Measurements from ENCODE around the gene RAB33B.

GRCh38 chr4:139484783-139485311, 30.9 kb downstream of the RAB33B start:
- TF ChIP-seq CTCF (IDR thresholded peaks at IDR 0.05) (no peak), POLR2AphosphoS5 (IDR thresholded peaks at IDR 0.05; ENCODE audit: low read depth, low read length) (no peak), SIN3A (IDR thresholded peaks at IDR 0.05; ENCODE audit: borderline replicate concordance, insufficient read depth, low read depth, low read length) (no peak), TCF7L2 (IDR thresholded peaks at IDR 0.05; ENCODE audit: low read depth, low read length) (no peak)

Measured in Panc1 (cell line).